Ishikawa (cell line): ENCODE results near the gene TANK.
A peak's percentile ranks its signal among the peaks of the same experiment; 100 is the strongest.

Experiments used
- CEBPB ChIP-seq: IDR thresholded peaks from 2 replicates; pipeline ENCODE4 v1.6.1; 2012
- CREB1 ChIP-seq: IDR thresholded peaks from 2 replicates; pipeline ENCODE4 v1.6.1; 2012; ENCODE audit warnings: low read depth
- EP300 ChIP-seq: IDR thresholded peaks from 2 replicates; pipeline ENCODE4 v1.6.1; 2012; ENCODE audit warnings: borderline replicate concordance
- MAX ChIP-seq: IDR thresholded peaks from 2 replicates; pipeline ENCODE4 v1.6.1; 2012
- NFIC ChIP-seq: IDR thresholded peaks from 2 replicates; pipeline ENCODE4 v1.6.1; 2012
- RAD21 ChIP-seq: IDR thresholded peaks from 2 replicates; pipeline ENCODE4 v1.6.1; 2012; ENCODE audit warnings: low read depth
- REST ChIP-seq: IDR thresholded peaks from 2 replicates; pipeline ENCODE4 v1.6.1; 2012; ENCODE audit warnings: low read depth, mild to moderate bottlenecking
- TAF1 ChIP-seq: IDR thresholded peaks from 2 replicates; pipeline ENCODE4 v1.6.1; 2012; ENCODE audit warnings: low read depth, mild to moderate bottlenecking
- TCF12 ChIP-seq: IDR thresholded peaks from 2 replicates; pipeline ENCODE4 v1.6.1; 2012; ENCODE audit warnings: low read depth
- TEAD4 ChIP-seq: IDR thresholded peaks from 2 replicates; pipeline ENCODE4 v1.6.1; 2012
- YY1 ChIP-seq: IDR thresholded peaks from 2 replicates; pipeline ENCODE4 v1.6.1; 2012; ENCODE audit warnings: low read depth
- ZBTB7A ChIP-seq: IDR thresholded peaks from 2 replicates; pipeline ENCODE4 v1.6.1; 2012; ENCODE audit warnings: low read depth

- TF ChIP-seq MAX (0 out of 2 replicates have a peak, but pooled peaks have one; percentile 2), TAF1 (no peak), YY1 (no peak), TCF12 (no peak), TEAD4 (no peak), CEBPB (no peak), CREB1 (no peak), ZBTB7A (no peak), NFIC (no peak), REST (no peak), EP300 (no peak), RAD21 (no peak)
These were observed 24.2 kb upstream of the TANK start for GRCh38 chr2:161135951-161136593.
